GM12878 (cell line): ENCODE data around the gene OSBPL7. TPM values are rescaled to one million over a fixed set of nuclear protein-coding genes. Genes with fewer than 3 reads are reported as not detected.
"Not testable (repeated sequence)": the region's sequence is repeated elsewhere in the genome, so short reads cannot be mapped to it uniquely, and the experiment has no call there.

Experiments
- ATAC-seq: fragments of 200-7000 bp; cut with Tn5 transposase; 3 replicates; pipeline ENCODE4 v1.9.1; 2020; ENCODE audit warnings: mild to moderate bottlenecking, moderate library complexity
- BruUV-seq: library from RNA; stranded (reverse); fragments of 400-500 nt; replicated peaks from 2 replicates; lab custom pipeline; 2021; lab: Mats Ljungman, UMichigan
- CTCF ChIA-PET: fragments of 300-600 bp; sonication (Branson Sonifier 250); formaldehyde crosslinking; extraction: SDS; loops from one replicate; lab custom pipeline; 2021; ENCODE audit warnings: inconsistent platforms; lab: Yijun Ruan, JAX
- POLR2A ChIA-PET: fragments of 350-600 bp; formaldehyde crosslinking; extraction: SDS; loops from one replicate; lab custom pipeline; 2021; ENCODE audit warnings: inconsistent platforms; lab: Charles Lee
- RAD21 ChIA-PET: fragments of 300-600 bp; sonication (Branson Sonifier 250); formaldehyde crosslinking; loops from one replicate; lab custom pipeline; 2023; ENCODE audit warnings: antibody characterized with exemption; ENCODE audit not compliant: unreplicated experiment; lab: Charles Lee
- SMC1A ChIA-PET: fragments of 300-600 bp; sonication (Branson Sonifier 250); formaldehyde crosslinking; loops from one replicate; lab custom pipeline; 2023; ENCODE audit not compliant: unreplicated experiment, uncharacterized antibody; lab: Charles Lee
- DNase-seq: peaks from one replicate; pipeline ENCODE4 v3.0.0-alpha.2; 2011; ENCODE audit warnings: low read depth, low spot score
- FAIRE-seq: peaks from 3 replicates; lab custom pipeline; 2011; peaks lifted over from hg19 to GRCh38; lab: Jason Lieb, UNC
- H2AFZ ChIP-seq: 2 replicates; pipeline ENCODE4 v1.6.0; 2011; ENCODE audit warnings: low read depth, low read length, control low read depth; ENCODE audit not compliant: control insufficient read depth
- H3K27ac ChIP-seq: 2 replicates; pipeline ENCODE4 v1.5.1; 2011; ENCODE audit warnings: control low read depth; ENCODE audit not compliant: control insufficient read depth, insufficient read depth
- H3K27me3 ChIP-seq, 2 experiments: replicated peaks in 1 of 2; 2 replicates each; pipeline versions ENCODE4 v1.6.0 to v1.6.1; 2011; ENCODE audit warnings: low read length in 1 of 2; ENCODE audit not compliant: control insufficient read depth in 2 of 2, insufficient read depth in 2 of 2
- H3K36me3 ChIP-seq, 2 experiments: 2 replicates each; pipeline ENCODE4 v1.5.1; 2011; ENCODE audit warnings: low read length in 1 of 2; ENCODE audit not compliant: control insufficient read depth in 2 of 2, insufficient read depth in 2 of 2
- H3K4me1 ChIP-seq: 2 replicates; pipeline ENCODE4 v1.6.1; 2011; ENCODE audit warnings: mild to moderate bottlenecking, low read length, moderate library complexity, mixed read lengths; ENCODE audit not compliant: control insufficient read depth, insufficient read depth
- H3K4me2 ChIP-seq: 2 replicates; pipeline ENCODE4 v1.6.0; 2011; ENCODE audit warnings: control low read depth; ENCODE audit not compliant: control insufficient read depth, insufficient read depth
- H3K4me3 ChIP-seq: fragments of 200-600 bp; sonication (generic); 2 replicates; pipeline ENCODE4 v1.5.1; 2016
- H3K79me2 ChIP-seq: 2 replicates; pipeline ENCODE4 v1.6.0; 2011; ENCODE audit warnings: low read length; ENCODE audit not compliant: control insufficient read depth, insufficient read depth
- H3K9ac ChIP-seq: 2 replicates; pipeline ENCODE4 v1.8.0; 2011; ENCODE audit warnings: low read length, control low read depth, mixed read lengths; ENCODE audit not compliant: control insufficient read depth, insufficient read depth
- H3K9me3 ChIP-seq: replicated peaks from 3 replicates; pipeline ENCODE4 v1.5.1; 2011; ENCODE audit warnings: mild to moderate bottlenecking, low read length; ENCODE audit not compliant: control insufficient read depth, insufficient read depth
- H4K20me1 ChIP-seq: 2 replicates; pipeline ENCODE4 v1.6.0; 2011; ENCODE audit not compliant: control insufficient read depth, insufficient read depth
- BACH1 ChIP-seq: fragments of 450-650 bp; IDR thresholded peaks from 2 replicates; pipeline ENCODE4 v1.6.1; 2017; ENCODE audit warnings: mild to moderate bottlenecking, borderline replicate concordance
- ETV6 ChIP-seq, 2 experiments: fragments of 450-650 bp in 1 of 2; IDR thresholded peaks in 1 of 2; conservative IDR thresholded peaks in 1 of 2; 2 replicates each; pipeline ENCODE4 v1.6.1; 2014; ENCODE audit warnings: antibody characterized with exemption in 1 of 2, borderline replicate concordance in 1 of 2, low read depth in 1 of 2, mild to moderate bottlenecking in 1 of 2, moderate library complexity in 1 of 2
- FOXM1 ChIP-seq: IDR thresholded peaks from 2 replicates; pipeline ENCODE4 v1.6.1; 2012; ENCODE audit warnings: low read depth, mild to moderate bottlenecking, inconsistent platforms, low read length, moderate library complexity
- HDAC6 ChIP-seq: fragments of 200-600 bp; sonication (generic); IDR thresholded peaks from one replicate; pipeline ENCODE4 v1.8.0; 2017; ENCODE audit warnings: antibody characterized with exemption; ENCODE audit not compliant: unreplicated experiment
- KDM1A ChIP-seq: fragments of 200-600 bp; sonication (generic); IDR thresholded peaks from 2 replicates; pipeline ENCODE4 v1.6.1; 2016; ENCODE audit warnings: borderline replicate concordance
- NBN ChIP-seq: fragments of 450-650 bp; IDR thresholded peaks from 2 replicates; pipeline ENCODE4 v1.6.1; 2016
- NFYA ChIP-seq: IDR thresholded peaks from 2 replicates; pipeline ENCODE4 v1.6.1; 2011; ENCODE audit warnings: low read depth, mild to moderate bottlenecking, low read length, improper control_type of control experiment, borderline replicate concordance
- NR2F1 ChIP-seq: fragments of 450-650 bp; conservative IDR thresholded peaks from 2 replicates; pipeline ENCODE4 v1.6.1; 2017; ENCODE audit warnings: mild to moderate bottlenecking
- POLR2A ChIP-seq: IDR thresholded peaks from 2 replicates; pipeline ENCODE4 v1.6.1; 2011; ENCODE audit warnings: low read depth, mild to moderate bottlenecking, low read length
- SMARCA5 ChIP-seq: fragments of 450-650 bp; IDR thresholded peaks from 2 replicates; pipeline ENCODE4 v1.6.1; 2017; ENCODE audit warnings: mild to moderate bottlenecking
- TAF1 ChIP-seq: IDR thresholded peaks from 2 replicates; pipeline ENCODE4 v1.6.1; 2011; ENCODE audit warnings: mild to moderate bottlenecking, low read depth, low read length, borderline replicate concordance
- TARDBP ChIP-seq: IDR thresholded peaks from 2 replicates; pipeline ENCODE4 v1.6.1; 2016; ENCODE audit warnings: borderline replicate concordance
- TCF12 ChIP-seq: IDR thresholded peaks from 2 replicates; pipeline ENCODE4 v1.6.1; 2011; ENCODE audit warnings: low read depth, mild to moderate bottlenecking, low read length
- YBX1 ChIP-seq: fragments of 450-650 bp; IDR thresholded peaks from 2 replicates; pipeline ENCODE4 v1.6.1; 2016; ENCODE audit warnings: antibody characterized with exemption
- ZNF24 ChIP-seq: fragments of 450-650 bp; IDR thresholded peaks from 2 replicates; pipeline ENCODE4 v1.6.1; 2017; ENCODE audit warnings: antibody characterized with exemption, mild to moderate bottlenecking
- WGBS: methylation state at CpG from one replicate; pipeline ENCODE4 v1.1.6; 2016; ENCODE audit warnings: low lambda C conversion rate; ENCODE audit not compliant: insufficient replicate concordance, insufficient coverage; ENCODE audit errors: missing lambda C conversion rate; 5-methylcytosine and 5-hydroxymethylcytosine counted together
- in situ Hi-C: fragments of 300-500 bp; cut with MboI; formaldehyde crosslinking; loops from 9 replicates; pipeline ENCODE4 v1.14.3; 2018; ENCODE audit warnings: mixed read lengths
- intact Hi-C: fragments of 100-400 bp; cut with micrococcal nuclease; formaldehyde crosslinking; loops from one replicate; pipeline ENCODE4 v1.14.2; 2022; ENCODE audit not compliant: unreplicated experiment
- polyA plus RNA-seq, 11 experiments: library from polyadenylated mRNA; depleted of rRNA in 4 of 11; unstranded in 6 of 11; stranded (reverse) in 5 of 11; fragments of >200 nt; fragmentation: Nextera tagmentation in 4 of 11; fragmentation: Illumina TruSeq in 1 of 11; extraction: Ambion mirVana in 4 of 11; extraction: Trizol in 1 of 11; gene quantifications; 1 replicate in 1 of 11; 2 replicates in 10 of 11; pipeline versions ENCODE4 v1.2.1 to v1.2.3, GENCODE V29; 2011 to 2016; ENCODE audit warnings: inconsistent platforms in 2 of 11, missing spikeins in 2 of 11, low read depth in 1 of 11
- total RNA-seq, 4 experiments: library from RNA; depleted of rRNA in 3 of 4; stranded (reverse); fragments of >200 nt in 3 of 4; fragmentation: Illumina TruSeq in 1 of 4; extraction: Trizol in 1 of 4; gene quantifications; 2 replicates each; pipeline versions ENCODE4 v1.2.1 to v1.2.3, GENCODE V29; 2013 to 2021

The OSBPL7 gene
- total and polyA plus RNA-seq, 10 of the 15 experiments (the other 5 are each of a cell fraction or from before 2014, with no cell fraction given), result 0.50 to 16.1 (median 6.7) TPM

DNA sequence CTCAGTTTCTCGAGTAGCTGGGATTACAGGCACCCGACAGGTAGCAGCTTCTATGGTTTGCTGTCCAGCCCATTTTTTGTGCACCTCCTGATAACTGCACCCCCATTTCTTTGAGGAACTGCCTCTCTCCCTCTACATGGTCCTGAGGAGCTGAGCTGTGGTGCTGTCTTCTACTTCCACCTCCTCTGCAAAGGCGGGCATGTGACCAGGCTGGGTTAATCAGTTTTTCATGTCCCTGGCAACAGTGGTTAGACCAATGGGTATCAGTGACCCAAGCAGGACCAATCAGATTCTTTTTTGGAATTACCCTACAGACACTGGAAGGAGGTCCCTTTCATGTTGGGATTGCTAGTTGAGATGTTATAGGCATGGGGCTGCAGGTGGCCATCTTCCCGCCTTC lies 47.3 kb downstream of the OSBPL7 start:
- Histone ChIP-seq H2AFZ (no peak overlapping the region), H3K4me1 (no peaks in the 10 kb centered on the region), H3K4me2 (no peak overlapping the region), H3K27me3 (peaks cover 0 to 4% of the 10 kb centered on the region in 2 experiments; a peak in 2 of 4 replicates), H3K9me3 (no peaks in the 10 kb centered on the region; the same call in 2 of the 3 replicates), H4K20me1 (no peaks in the 10 kb centered on the region; the same call in 1 of the 2 replicates), H3K79me2 (no peaks in the 10 kb centered on the region), H3K9ac (no peak overlapping the region)
- ChIA-PET RAD21 (no interaction called here), SMC1A (interaction anchor here (1.2 kb wide), 1 partner anchor 70 kb away, joined by 3 read pairs; no protein-coding TSS in a partner anchor), CTCF (interaction anchor here (0.7 to 1.3 kb wide), 3 partner anchors 24 to 73 kb away, joined by 3 to 4 read pairs (median 3); no protein-coding TSS in a partner anchor), POLR2A (no interaction called here)
- no TSS peak for BruUV-seq
- 11% methylated on average over 4 of the region's 4 CpGs for WGBS
- FAIRE-seq, result no peak
- in situ Hi-C loops, result no loop called here
- DNase-seq, result no peak
- intact Hi-C loops, result no loop called here
- ATAC-seq, result no peak
- TF ChIP-seq BACH1, result no peak
- TF ChIP-seq KDM1A, result no peak
- no peak for TF ChIP-seq TCF12
- TF ChIP-seq NR2F1, result no peak
- TF ChIP-seq YBX1, result no peak
- no peak for TF ChIP-seq NFYA
- TF ChIP-seq HDAC6, result no peak
- no peak for TF ChIP-seq FOXM1
- no peak for TF ChIP-seq TAF1
- no peak for TF ChIP-seq NBN
- no peak for TF ChIP-seq TARDBP
- no peak for TF ChIP-seq SMARCA5
- TF ChIP-seq ZNF24, result no peak
- no peak for TF ChIP-seq ETV6 (conservative IDR thresholded peaks at IDR 0.05 in 1 of 2, IDR thresholded peaks at IDR 0.05 in 1 of 2; ENCODE audit: borderline replicate concordance in 1 of 2, low read depth in 1 of 2)
- no peak for TF ChIP-seq POLR2A
- TF ChIP-seq, all 136 proteins: peak for 0
- no peak overlapping the region for H3K27ac ChIP-seq
- no peak overlapping the region for H3K4me3 ChIP-seq
- no peaks in the 10 kb centered on the region for H3K36me3 ChIP-seq

DNA sequence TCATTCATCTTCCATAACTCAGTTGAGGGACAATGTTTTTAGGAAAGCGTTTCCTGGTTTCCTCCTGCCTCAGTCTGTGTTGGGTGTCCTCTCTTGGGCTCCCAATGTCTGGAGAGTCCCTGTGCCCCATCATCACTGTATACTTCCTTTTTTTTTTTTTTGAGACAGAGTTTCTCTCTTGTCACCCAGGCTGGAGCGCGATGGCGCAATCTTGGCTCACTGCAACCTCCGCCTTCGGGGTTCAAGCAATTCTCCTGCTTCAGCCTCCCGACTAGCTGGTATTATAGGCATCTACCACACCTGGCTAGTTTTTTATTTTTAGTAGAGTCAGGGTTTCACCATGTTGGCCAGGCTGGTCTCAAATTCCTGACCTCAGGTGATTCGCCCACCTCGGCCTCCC lies 47.9 kb downstream of the OSBPL7 start:
- SMC1A ChIA-PET, result interaction anchor here (1.2 kb wide), 1 partner anchor 71 kb away, joined by 3 read pairs; no protein-coding TSS in a partner anchor
- H3K4me1 ChIP-seq, H4K20me1 ChIP-seq, H3K4me3 ChIP-seq, FAIRE-seq, BruUV-seq, H3K4me2 ChIP-seq, H2AFZ ChIP-seq, H3K79me2 ChIP-seq, H3K36me3 ChIP-seq, H3K27ac ChIP-seq, in situ Hi-C loops, H3K9ac ChIP-seq, POLR2A ChIA-PET, H3K9me3 ChIP-seq, H3K27me3 ChIP-seq, ATAC-seq, intact Hi-C loops, DNase-seq: not testable (repeated sequence)
- CTCF ChIA-PET, result interaction anchor here (0.7 to 1.3 kb wide), 3 partner anchors 25 to 72 kb away, joined by 3 to 4 read pairs (median 3); no protein-coding TSS in a partner anchor
- 9% methylated on average over 4 of the region's 9 CpGs for WGBS
- RAD21 ChIA-PET, result interaction anchor here (1.2 to 1.6 kb wide), 2 partner anchors 55 to 74 kb away, joined by 3 read pairs; no protein-coding TSS in a partner anchor
